ENCODE data around the gene NAV3. TPM values are rescaled to one million over a fixed set of nuclear protein-coding genes. Genes with fewer than 3 reads are reported as not detected.

Gene NAV3
- total and polyA plus RNA-seq, 9 of the 15 experiments (the other 6 are each of a cell fraction or from before 2014, with no cell fraction given): 0.04 TPM; not detected in 8

- TF ChIP-seq, protein P1, sequence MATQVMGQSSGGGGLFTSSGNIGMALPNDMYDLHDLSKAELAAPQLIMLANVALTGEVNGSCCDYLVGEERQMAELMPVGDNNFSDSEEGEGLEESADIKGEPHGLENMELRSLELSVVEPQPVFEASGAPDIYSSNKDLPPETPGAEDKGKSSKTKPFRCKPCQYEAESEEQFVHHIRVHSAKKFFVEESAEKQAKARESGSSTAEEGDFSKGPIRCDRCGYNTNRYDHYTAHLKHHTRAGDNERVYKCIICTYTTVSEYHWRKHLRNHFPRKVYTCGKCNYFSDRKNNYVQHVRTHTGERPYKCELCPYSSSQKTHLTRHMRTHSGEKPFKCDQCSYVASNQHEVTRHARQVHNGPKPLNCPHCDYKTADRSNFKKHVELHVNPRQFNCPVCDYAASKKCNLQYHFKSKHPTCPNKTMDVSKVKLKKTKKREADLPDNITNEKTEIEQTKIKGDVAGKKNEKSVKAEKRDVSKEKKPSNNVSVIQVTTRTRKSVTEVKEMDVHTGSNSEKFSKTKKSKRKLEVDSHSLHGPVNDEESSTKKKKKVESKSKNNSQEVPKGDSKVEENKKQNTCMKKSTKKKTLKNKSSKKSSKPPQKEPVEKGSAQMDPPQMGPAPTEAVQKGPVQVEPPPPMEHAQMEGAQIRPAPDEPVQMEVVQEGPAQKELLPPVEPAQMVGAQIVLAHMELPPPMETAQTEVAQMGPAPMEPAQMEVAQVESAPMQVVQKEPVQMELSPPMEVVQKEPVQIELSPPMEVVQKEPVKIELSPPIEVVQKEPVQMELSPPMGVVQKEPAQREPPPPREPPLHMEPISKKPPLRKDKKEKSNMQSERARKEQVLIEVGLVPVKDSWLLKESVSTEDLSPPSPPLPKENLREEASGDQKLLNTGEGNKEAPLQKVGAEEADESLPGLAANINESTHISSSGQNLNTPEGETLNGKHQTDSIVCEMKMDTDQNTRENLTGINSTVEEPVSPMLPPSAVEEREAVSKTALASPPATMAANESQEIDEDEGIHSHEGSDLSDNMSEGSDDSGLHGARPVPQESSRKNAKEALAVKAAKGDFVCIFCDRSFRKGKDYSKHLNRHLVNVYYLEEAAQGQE (IDR thresholded peaks at IDR 0.05; ENCODE audit: borderline replicate concordance): no peak
- TF ChIP-seq, protein P1 (CRISPR knock-in tag; IDR thresholded peaks at IDR 0.05; ENCODE audit: low read depth): no peak
Measured at GRCh38 chr12:77893918-77894317, 63.2 kb downstream of the NAV3 start (continued).

- ChIA-PET POLR2A (no interaction called here), CTCF (ENCODE audit: low intra/inter-chr PET ratio) (no interaction called here)
- Histone ChIP-seq H4K20me1 (replicated peaks; ENCODE audit: control insufficient read depth, insufficient read depth, low read length) (no peaks in the 10 kb centered on the region), H3K79me2 (ENCODE audit: control insufficient read depth, insufficient read depth, low read length) (no peaks in the 10 kb centered on the region), H3K36me3 (ENCODE audit: control insufficient read depth, insufficient read depth, low read length) (no peaks in the 10 kb centered on the region), H3K4me1 (replicated peaks in 1 of 2; ENCODE audit: control insufficient read depth in 2 of 2, insufficient read depth in 2 of 2, low read length in 2 of 2) (no peaks in the 10 kb centered on the region), H3K4me3 (no peak overlapping the region), H3K4me2 (ENCODE audit: insufficient read depth, low read length) (no peak overlapping the region), H3K9me1 (ENCODE audit: control insufficient read depth, insufficient read depth, low read length) (no peaks in the 10 kb centered on the region), H3K27me3 (ENCODE audit: control insufficient read depth in 2 of 2, insufficient read depth in 2 of 2, low read length in 2 of 2) (no peaks in the 10 kb centered on the region), H3K9me3 (replicated peaks; ENCODE audit: control insufficient read depth, insufficient read depth, low read depth, low read length) (no peaks in the 10 kb centered on the region), H2AFZ (ENCODE audit: low read depth, low read length) (no peak overlapping the region), H3K9ac (ENCODE audit: insufficient read depth in 1 of 2, low read depth in 2 of 2, low read length in 2 of 2) (no peak overlapping the region), H3K27ac (ENCODE audit: extremely low read depth, low read depth, low read length) (no peak overlapping the region)
- FAIRE-seq (no peak), DNase-seq (ENCODE audit: extremely low read depth in 1 of 4, low spot score in 3 of 4) (no peak), ATAC-seq (no peak)
- no peak for TF ChIP-seq SP1 (CRISPR knock-in tag; IDR thresholded peaks at IDR 0.05)
- no peak for TF ChIP-seq FOXP1 (CRISPR knock-in tag; IDR thresholded peaks at IDR 0.05)
- TF ChIP-seq GATA2 (CRISPR knock-in tag; IDR thresholded peaks at IDR 0.05): no peak
- no peak for TF ChIP-seq PPARD (CRISPR knock-in tag; IDR thresholded peaks at IDR 0.05)
- TF ChIP-seq ZNF140 (CRISPR knock-in tag; IDR thresholded peaks at IDR 0.05): no peak
- TF ChIP-seq TAF1 (IDR thresholded peaks at IDR 0.05; ENCODE audit: control insufficient read depth, extremely low read depth, insufficient read depth, low read length, severe bottlenecking): no peak
- TF ChIP-seq POLR2A (conservative IDR thresholded peaks at IDR 0.05): no peak
- TF ChIP-seq HDAC1 (IDR thresholded peaks at IDR 0.05): no peak
- TF ChIP-seq, protein P2, sequence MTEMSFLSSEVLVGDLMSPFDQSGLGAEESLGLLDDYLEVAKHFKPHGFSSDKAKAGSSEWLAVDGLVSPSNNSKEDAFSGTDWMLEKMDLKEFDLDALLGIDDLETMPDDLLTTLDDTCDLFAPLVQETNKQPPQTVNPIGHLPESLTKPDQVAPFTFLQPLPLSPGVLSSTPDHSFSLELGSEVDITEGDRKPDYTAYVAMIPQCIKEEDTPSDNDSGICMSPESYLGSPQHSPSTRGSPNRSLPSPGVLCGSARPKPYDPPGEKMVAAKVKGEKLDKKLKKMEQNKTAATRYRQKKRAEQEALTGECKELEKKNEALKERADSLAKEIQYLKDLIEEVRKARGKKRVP (CRISPR knock-in tag; IDR thresholded peaks at IDR 0.05): no peak
- WGBS (ENCODE audit: insufficient coverage, low coverage, missing lambda C conversion rate): 0% methylated on average over 2 of the region's 2 CpGs
- intact Hi-C loops (cut with micrococcal nuclease): no loop called here
- in situ Hi-C loops (cut with MboI): no loop called here
- no TSS peak for BruUV-seq (replicated peaks)
Measured at GRCh38 chr12:77894556-77894955, 63.9 kb downstream of the NAV3 start.
